ENCODE measurements around the gene DRC1.
"Not testable (repeated sequence)": the region's sequence is repeated elsewhere in the genome, so short reads cannot be mapped to it uniquely, and the experiment has no call there.

Gene DRC1

DNA sequence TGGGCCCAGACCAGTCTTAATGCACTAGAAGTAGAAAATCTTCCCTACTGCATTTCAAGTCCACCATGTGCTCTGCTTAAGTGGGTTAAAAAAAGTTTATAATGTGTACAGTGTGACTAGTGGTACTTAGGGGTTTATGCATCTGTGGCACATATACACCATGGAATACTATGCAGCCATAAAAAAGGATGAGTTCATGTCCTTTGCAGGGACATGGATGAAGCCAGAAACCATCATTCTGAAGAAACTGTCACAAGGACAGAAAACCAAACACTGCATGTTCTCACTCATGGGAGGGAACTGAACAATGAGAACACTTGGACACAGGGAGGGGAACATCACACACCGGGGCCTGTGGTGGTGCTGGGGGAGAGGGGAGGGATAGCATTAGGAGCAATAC is 66.8 kb downstream of the DRC1 start:
- not testable (repeated sequence) for H3K56ac ChIP-seq (ENCODE audit: low read length); DNase-seq; H3K9ac ChIP-seq (ENCODE audit: low read length); H4K8ac ChIP-seq (ENCODE audit: low read depth, low read length); H4K5ac ChIP-seq (ENCODE audit: low read length); H3K23ac ChIP-seq (ENCODE audit: low read length); H3K4me3 ChIP-seq (ENCODE audit: low read length); H2BK120ac ChIP-seq (ENCODE audit: low read depth, low read length); H3K4me1 ChIP-seq (ENCODE audit: control insufficient read depth, low read depth, low read length); H2BK15ac ChIP-seq (replicated peaks; ENCODE audit: low read depth); H3K18ac ChIP-seq (ENCODE audit: low read length); H3K79me1 ChIP-seq (ENCODE audit: low read length); H3K4ac ChIP-seq (ENCODE audit: low read depth, low read length); H2BK5ac ChIP-seq (ENCODE audit: low read length); H3K4me2 ChIP-seq (ENCODE audit: low read length); H3K27me3 ChIP-seq (ENCODE audit: insufficient read depth, low read length, poor library complexity); H2AK5ac ChIP-seq (ENCODE audit: low read length); H3K36me3 ChIP-seq (ENCODE audit: control insufficient read depth, insufficient read depth, low read length); H3K27ac ChIP-seq (ENCODE audit: low read depth, low read length); H3K79me2 ChIP-seq (ENCODE audit: control insufficient read depth, insufficient read depth, low read length)
- no CpG with 5 or more reads among the region's 1 CpG for WGBS (ENCODE audit: extremely low coverage, insufficient coverage, low lambda C conversion rate)

DNA sequence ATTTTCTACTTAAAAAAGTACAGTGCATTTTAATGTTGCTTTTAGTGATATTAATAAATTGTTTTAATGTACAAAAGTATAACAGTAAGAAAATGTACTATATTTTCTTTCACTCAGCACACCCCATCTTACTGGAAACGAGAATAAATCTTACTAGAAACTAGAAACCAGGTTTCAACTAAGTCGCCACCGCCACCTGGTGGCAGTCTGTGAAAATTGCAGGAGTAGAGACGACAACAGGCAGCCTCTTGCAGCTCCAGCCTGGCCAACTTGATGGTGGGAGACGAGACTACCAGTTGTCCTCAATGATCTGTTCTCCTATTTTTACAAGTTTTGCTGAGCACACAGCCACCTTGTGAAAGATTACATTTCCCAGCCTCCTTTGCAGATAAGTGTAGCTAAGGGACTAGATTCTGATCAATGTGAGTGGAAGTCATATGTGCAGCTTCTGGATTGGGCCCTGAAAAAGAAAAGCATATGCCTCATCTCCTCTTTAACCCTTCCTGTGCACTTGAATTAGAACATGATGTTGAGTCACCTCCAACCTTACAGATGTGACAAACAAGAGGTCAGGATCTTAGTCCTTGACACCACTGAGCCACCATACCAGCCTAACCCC is 67.5 kb downstream of the DRC1 start:
- Histone ChIP-seq H2BK5ac (ENCODE audit: low read length) (no peak overlapping the region), H4K5ac (ENCODE audit: low read length) (no peak overlapping the region), H3K27me3 (ENCODE audit: insufficient read depth, low read length, poor library complexity) (no peaks in the 10 kb centered on the region), H3K4me2 (ENCODE audit: low read length) (no peak overlapping the region), H2BK120ac (ENCODE audit: low read depth, low read length) (no peak overlapping the region), H3K9ac (ENCODE audit: low read length) (no peak overlapping the region), H3K27ac (ENCODE audit: low read depth, low read length) (no peak overlapping the region), H3K79me2 (ENCODE audit: control insufficient read depth, insufficient read depth, low read length) (no peaks in the 10 kb centered on the region), H4K8ac (ENCODE audit: low read depth, low read length) (no peak overlapping the region), H3K56ac (ENCODE audit: low read length) (no peak overlapping the region), H2BK15ac (replicated peaks; ENCODE audit: low read depth) (no peak overlapping the region), H3K4me1 (ENCODE audit: control insufficient read depth, low read depth, low read length) (no peaks in the 10 kb centered on the region), H3K4ac (ENCODE audit: low read depth, low read length) (no peak overlapping the region), H3K79me1 (ENCODE audit: low read length) (no peaks in the 10 kb centered on the region), H2AK5ac (ENCODE audit: low read length) (no peak overlapping the region), H3K4me3 (ENCODE audit: low read length) (no peak overlapping the region), H3K23ac (ENCODE audit: low read length) (no peak overlapping the region), H3K18ac (ENCODE audit: low read length) (no peak overlapping the region), H3K36me3 (ENCODE audit: control insufficient read depth, insufficient read depth, low read length) (no peaks in the 10 kb centered on the region)
- no CpG with 5 or more reads among the region's 5 CpGs for WGBS (ENCODE audit: extremely low coverage, insufficient coverage, low lambda C conversion rate)
- DNase-seq: peak; percentile 88

DNA sequence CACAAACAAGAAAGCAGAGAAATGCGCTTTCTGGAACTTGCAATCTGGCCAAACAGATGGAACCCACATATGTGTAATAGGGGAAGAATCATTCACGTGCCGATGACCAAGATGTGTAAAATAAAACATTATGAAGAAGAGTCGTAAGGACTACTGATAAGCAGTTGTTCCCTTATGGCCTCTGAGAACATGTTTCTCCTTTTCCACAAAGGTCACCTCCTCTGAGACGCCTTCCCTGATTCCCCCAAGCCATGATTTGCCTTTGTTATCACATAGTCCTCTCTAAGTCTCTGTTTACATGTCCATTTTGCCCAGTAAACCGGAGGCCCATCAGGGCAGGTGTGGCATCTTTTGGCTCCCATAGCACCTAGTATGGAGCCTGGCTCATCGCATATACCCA is 68.2 kb downstream of the DRC1 start:
- H3K56ac ChIP-seq (ENCODE audit: low read length): no peak overlapping the region
- no peak overlapping the region for H2BK5ac ChIP-seq (ENCODE audit: low read length)
- no peak overlapping the region for H2BK15ac ChIP-seq (replicated peaks; ENCODE audit: low read depth)
- no peak overlapping the region for H2BK120ac ChIP-seq (ENCODE audit: low read depth, low read length)
- no peak overlapping the region for H3K23ac ChIP-seq (ENCODE audit: low read length)
- H3K79me2 ChIP-seq (ENCODE audit: control insufficient read depth, insufficient read depth, low read length): no peaks in the 10 kb centered on the region
- no peak overlapping the region for H3K18ac ChIP-seq (ENCODE audit: low read length)
- WGBS (ENCODE audit: extremely low coverage, insufficient coverage, low lambda C conversion rate): no CpG with 5 or more reads among the region's 7 CpGs
- H3K4me3 ChIP-seq (ENCODE audit: low read length): no peak overlapping the region
- no peak overlapping the region for H3K27ac ChIP-seq (ENCODE audit: low read depth, low read length)
- H3K9ac ChIP-seq (ENCODE audit: low read length): no peak overlapping the region
- H3K4me1 ChIP-seq (ENCODE audit: control insufficient read depth, low read depth, low read length): no peaks in the 10 kb centered on the region
- no peak overlapping the region for H2AK5ac ChIP-seq (ENCODE audit: low read length)
- no peaks in the 10 kb centered on the region for H3K36me3 ChIP-seq (ENCODE audit: control insufficient read depth, insufficient read depth, low read length)
- H3K79me1 ChIP-seq (ENCODE audit: low read length): no peaks in the 10 kb centered on the region
- no peak overlapping the region for H3K4ac ChIP-seq (ENCODE audit: low read depth, low read length)
- no peak overlapping the region for H4K5ac ChIP-seq (ENCODE audit: low read length)
- no peaks in the 10 kb centered on the region for H3K27me3 ChIP-seq (ENCODE audit: insufficient read depth, low read length, poor library complexity)
- H3K4me2 ChIP-seq (ENCODE audit: low read length): no peak overlapping the region
- no peak overlapping the region for H4K8ac ChIP-seq (ENCODE audit: low read depth, low read length)
- no peak for DNase-seq

DNA sequence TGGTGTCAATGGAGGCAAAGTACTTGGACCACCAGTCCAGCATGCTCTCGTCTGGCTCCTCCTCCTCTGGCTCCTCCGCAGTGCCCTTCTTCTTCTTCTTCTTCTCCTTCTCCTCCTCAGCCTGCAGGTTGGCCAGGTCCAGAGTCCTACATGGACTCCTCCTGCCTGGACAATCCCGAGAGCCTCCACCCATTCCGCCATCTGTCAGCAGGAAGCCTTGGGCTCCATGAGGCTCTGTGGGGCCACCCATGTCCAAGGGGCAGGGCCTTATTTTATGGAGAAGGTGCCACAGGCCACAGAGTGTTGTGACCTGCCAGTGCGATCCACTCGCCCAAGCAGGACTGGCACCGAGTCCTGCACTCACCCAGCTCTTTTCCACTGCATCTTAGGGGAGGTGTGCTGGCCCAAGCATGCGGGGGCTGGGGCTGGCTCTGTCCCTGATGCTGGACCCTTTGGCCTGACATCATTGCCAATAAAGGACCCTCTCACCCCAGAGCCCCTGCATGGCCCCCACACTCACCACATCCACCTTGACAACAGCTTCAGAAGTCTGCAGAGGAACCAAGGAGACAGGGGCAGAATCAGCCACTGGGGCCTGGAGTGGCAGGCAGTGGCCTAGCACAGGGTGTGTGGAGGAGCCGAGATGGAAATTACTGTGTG is 69.0 kb downstream of the DRC1 start:
- Histone ChIP-seq H3K4me1 (ENCODE audit: control insufficient read depth, low read depth, low read length) (no peaks in the 10 kb centered on the region), H3K4me2 (ENCODE audit: low read length) (no peak overlapping the region), H3K9ac (ENCODE audit: low read length) (no peak overlapping the region), H4K8ac (ENCODE audit: low read depth, low read length) (no peak overlapping the region), H3K23ac (ENCODE audit: low read length) (no peak overlapping the region), H3K79me1 (ENCODE audit: low read length) (no peaks in the 10 kb centered on the region), H3K18ac (ENCODE audit: low read length) (no peak overlapping the region), H2BK5ac (ENCODE audit: low read length) (no peak overlapping the region), H2BK120ac (ENCODE audit: low read depth, low read length) (no peak overlapping the region), H3K4ac (ENCODE audit: low read depth, low read length) (no peak overlapping the region), H3K27ac (ENCODE audit: low read depth, low read length) (no peak overlapping the region), H2AK5ac (ENCODE audit: low read length) (no peak overlapping the region), H3K36me3 (ENCODE audit: control insufficient read depth, insufficient read depth, low read length) (no peaks in the 10 kb centered on the region), H3K27me3 (ENCODE audit: insufficient read depth, low read length, poor library complexity) (no peaks in the 10 kb centered on the region), H3K56ac (ENCODE audit: low read length) (no peak overlapping the region), H3K79me2 (ENCODE audit: control insufficient read depth, insufficient read depth, low read length) (no peaks in the 10 kb centered on the region), H3K4me3 (ENCODE audit: low read length) (no peak overlapping the region), H2BK15ac (replicated peaks; ENCODE audit: low read depth) (no peak overlapping the region), H4K5ac (ENCODE audit: low read length) (no peak overlapping the region)
- DNase-seq: no peak
- WGBS (ENCODE audit: extremely low coverage, insufficient coverage, low lambda C conversion rate): no CpG with 5 or more reads among the region's 9 CpGs

DNA sequence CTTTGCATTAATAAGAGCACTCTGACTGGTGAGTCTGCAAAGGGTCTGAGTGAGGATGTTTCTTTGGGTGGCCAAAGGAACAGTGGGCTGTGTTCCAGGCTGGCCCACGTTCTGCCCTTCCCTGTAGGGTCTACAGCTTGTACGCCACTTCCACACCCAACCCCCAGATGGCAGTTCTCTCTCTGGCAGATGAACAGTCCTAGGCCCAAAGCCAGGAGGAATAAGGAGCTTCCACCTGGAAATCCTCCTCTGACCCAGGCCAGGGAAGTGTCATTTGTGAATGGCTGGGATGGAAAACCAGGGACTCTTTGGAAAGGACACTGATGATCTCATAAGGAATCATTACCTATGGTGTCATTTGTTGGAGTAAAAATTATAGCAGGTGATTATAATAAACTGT is 69.6 kb downstream of the DRC1 start:
- WGBS (ENCODE audit: extremely low coverage, insufficient coverage, low lambda C conversion rate): no CpG with 5 or more reads among the region's 2 CpGs
- Histone ChIP-seq H3K4me3 (ENCODE audit: low read length) (no peak overlapping the region), H3K79me1 (ENCODE audit: low read length) (no peaks in the 10 kb centered on the region), H4K8ac (ENCODE audit: low read depth, low read length) (no peak overlapping the region), H3K4me1 (ENCODE audit: control insufficient read depth, low read depth, low read length) (no peaks in the 10 kb centered on the region), H2BK5ac (ENCODE audit: low read length) (no peak overlapping the region), H3K4me2 (ENCODE audit: low read length) (no peak overlapping the region), H3K4ac (ENCODE audit: low read depth, low read length) (no peak overlapping the region), H2BK120ac (ENCODE audit: low read depth, low read length) (no peak overlapping the region), H3K9ac (ENCODE audit: low read length) (no peak overlapping the region), H4K5ac (ENCODE audit: low read length) (no peak overlapping the region), H3K18ac (ENCODE audit: low read length) (no peak overlapping the region), H2BK15ac (replicated peaks; ENCODE audit: low read depth) (no peak overlapping the region), H3K27me3 (ENCODE audit: insufficient read depth, low read length, poor library complexity) (no peaks in the 10 kb centered on the region), H3K23ac (ENCODE audit: low read length) (no peak overlapping the region), H3K56ac (ENCODE audit: low read length) (no peak overlapping the region), H3K79me2 (ENCODE audit: control insufficient read depth, insufficient read depth, low read length) (no peaks in the 10 kb centered on the region), H3K27ac (ENCODE audit: low read depth, low read length) (no peak overlapping the region), H2AK5ac (ENCODE audit: low read length) (no peak overlapping the region), H3K36me3 (ENCODE audit: control insufficient read depth, insufficient read depth, low read length) (no peaks in the 10 kb centered on the region)
- peak; percentile 61 for DNase-seq

All from mesendoderm (in vitro differentiated cells).